HepG2 (cell line): ENCODE results near the gene FOSB. TPM values are rescaled to one million over a fixed set of nuclear protein-coding genes. Genes with fewer than 3 reads are reported as not detected.

ENCODE experiments used
- CREB1 ChIP-seq, 2 experiments: fragments of 450-650 bp in 1 of 2; IDR thresholded peaks; 2 replicates each; pipeline ENCODE4 v1.6.1; 2016 to 2017; ENCODE audit warnings: control low read depth in 1 of 2, mild to moderate bottlenecking in 1 of 2, missing compliant biosample characterization in 1 of 2, missing genetic modification characterization in 1 of 2
- FOSL2 ChIP-seq: sonication (generic); formaldehyde crosslinking; IDR thresholded peaks from 2 replicates; pipeline ENCODE4 v1.4.0; 2020; ENCODE audit warnings: missing genetic modification reagents
- GFI1 ChIP-seq: sonication (generic); formaldehyde crosslinking; IDR thresholded peaks from 2 replicates; pipeline ENCODE4 v1.5.0; 2020; ENCODE audit warnings: missing genetic modification reagents, mild to moderate bottlenecking, borderline replicate concordance
- HIVEP1 ChIP-seq: sonication (generic); formaldehyde crosslinking; IDR thresholded peaks from 2 replicates; pipeline ENCODE4 v1.4.0; 2020; ENCODE audit warnings: mild to moderate bottlenecking, missing genetic modification reagents
- NBN ChIP-seq: fragments of 450-650 bp; conservative IDR thresholded peaks from 2 replicates; pipeline ENCODE4 v1.6.1; 2017
- NFYC ChIP-seq: IDR thresholded peaks from 2 replicates; pipeline ENCODE4 v1.6.1; 2016; ENCODE audit warnings: missing genetic modification reagents, missing compliant biosample characterization
- NPAS2 ChIP-seq: sonication (generic); formaldehyde crosslinking; IDR thresholded peaks from 2 replicates; pipeline ENCODE4 v1.8.0; 2022; ENCODE audit warnings: mild to moderate bottlenecking, missing genetic modification reagents, borderline replicate concordance
- SIN3A ChIP-seq: IDR thresholded peaks from 2 replicates; pipeline ENCODE4 v1.6.1; 2011; ENCODE audit warnings: low read depth, mild to moderate bottlenecking, control low read depth, low read length, borderline replicate concordance
- ZNF138 ChIP-seq: sonication (generic); formaldehyde crosslinking; IDR thresholded peaks from 2 replicates; pipeline ENCODE4 v1.5.0; 2020; ENCODE audit warnings: mild to moderate bottlenecking, low read depth, missing genetic modification reagents
- ZNF546 ChIP-seq: sonication (generic); formaldehyde crosslinking; conservative IDR thresholded peaks from 2 replicates; pipeline ENCODE4 v1.8.1; 2023; ENCODE audit warnings: mild to moderate bottlenecking, missing genetic modification reagents
- ZNF550 ChIP-seq: sonication (generic); formaldehyde crosslinking; IDR thresholded peaks from 2 replicates; pipeline ENCODE4 v1.4.0; 2020; ENCODE audit warnings: mild to moderate bottlenecking, missing genetic modification reagents, borderline replicate concordance
- ZNF569 ChIP-seq: sonication (generic); formaldehyde crosslinking; IDR thresholded peaks from 2 replicates; pipeline ENCODE4 v1.5.0; 2020; ENCODE audit warnings: mild to moderate bottlenecking, missing genetic modification reagents, moderate library complexity, borderline replicate concordance
- ZNF572 ChIP-seq: sonication (generic); formaldehyde crosslinking; IDR thresholded peaks from 2 replicates; pipeline ENCODE4 v1.5.1; 2020; ENCODE audit warnings: mild to moderate bottlenecking, missing genetic modification reagents
- ZNF672 ChIP-seq: sonication (generic); formaldehyde crosslinking; IDR thresholded peaks from 2 replicates; pipeline ENCODE4 v1.8.1; 2022; ENCODE audit warnings: missing genetic modification reagents
- ZNF749 ChIP-seq: sonication (generic); formaldehyde crosslinking; IDR thresholded peaks from 2 replicates; pipeline ENCODE4 v1.8.0; 2022; ENCODE audit warnings: mild to moderate bottlenecking, missing genetic modification reagents, moderate library complexity, borderline replicate concordance
- ZNF878 ChIP-seq: sonication (generic); formaldehyde crosslinking; IDR thresholded peaks from 2 replicates; pipeline ENCODE4 v1.8.1; 2023; ENCODE audit warnings: mild to moderate bottlenecking, missing genetic modification reagents, moderate library complexity
- polyA plus RNA-seq, 8 experiments: library from polyadenylated mRNA; depleted of rRNA in 3 of 8; stranded (reverse) in 7 of 8; unstranded in 1 of 8; fragments of >200 nt; fragmentation: Illumina TruSeq in 4 of 8; extraction: Trizol in 4 of 8; gene quantifications; 2 replicates each; pipeline versions ENCODE4 v1.2.1 to v1.2.3, GENCODE V29; 2011 to 2016; ENCODE audit warnings: low read depth in 4 of 8, missing spikeins in 1 of 8, mixed read lengths in 1 of 8; ENCODE audit not compliant: insufficient read depth in 1 of 8
- total RNA-seq, 5 experiments: library from RNA; depleted of rRNA; stranded (reverse); fragments of >200 nt; fragmentation: Illumina TruSeq; extraction: Trizol; gene quantifications; 2 replicates each; pipeline ENCODE4 v1.2.3, GENCODE V29; 2016; ENCODE audit warnings: low read depth in 1 of 5
- TF ChIP-seq, protein P1 (sequence below): sonication (generic); formaldehyde crosslinking; IDR thresholded peaks from one replicate; pipeline ENCODE4 v1.5.1; 2020; ENCODE audit warnings: mild to moderate bottlenecking, missing genetic modification reagents; ENCODE audit errors: not compliant biosample characterization
- TF ChIP-seq, protein P2 (sequence below): sonication (generic); formaldehyde crosslinking; IDR thresholded peaks from 2 replicates; pipeline ENCODE4 v1.8.0; 2022; ENCODE audit warnings: mild to moderate bottlenecking, missing genetic modification reagents, moderate library complexity
- TF ChIP-seq, protein P3 (sequence below): sonication (generic); formaldehyde crosslinking; IDR thresholded peaks from 2 replicates; pipeline ENCODE4 v1.4.0; 2020; ENCODE audit warnings: mild to moderate bottlenecking, missing genetic modification reagents

FOSB gene
- total and polyA plus RNA-seq, 2 of the 13 experiments (the other 11 are each of a cell fraction or from before 2014, with no cell fraction given) = 2.8 to 6.0 TPM

DNA sequence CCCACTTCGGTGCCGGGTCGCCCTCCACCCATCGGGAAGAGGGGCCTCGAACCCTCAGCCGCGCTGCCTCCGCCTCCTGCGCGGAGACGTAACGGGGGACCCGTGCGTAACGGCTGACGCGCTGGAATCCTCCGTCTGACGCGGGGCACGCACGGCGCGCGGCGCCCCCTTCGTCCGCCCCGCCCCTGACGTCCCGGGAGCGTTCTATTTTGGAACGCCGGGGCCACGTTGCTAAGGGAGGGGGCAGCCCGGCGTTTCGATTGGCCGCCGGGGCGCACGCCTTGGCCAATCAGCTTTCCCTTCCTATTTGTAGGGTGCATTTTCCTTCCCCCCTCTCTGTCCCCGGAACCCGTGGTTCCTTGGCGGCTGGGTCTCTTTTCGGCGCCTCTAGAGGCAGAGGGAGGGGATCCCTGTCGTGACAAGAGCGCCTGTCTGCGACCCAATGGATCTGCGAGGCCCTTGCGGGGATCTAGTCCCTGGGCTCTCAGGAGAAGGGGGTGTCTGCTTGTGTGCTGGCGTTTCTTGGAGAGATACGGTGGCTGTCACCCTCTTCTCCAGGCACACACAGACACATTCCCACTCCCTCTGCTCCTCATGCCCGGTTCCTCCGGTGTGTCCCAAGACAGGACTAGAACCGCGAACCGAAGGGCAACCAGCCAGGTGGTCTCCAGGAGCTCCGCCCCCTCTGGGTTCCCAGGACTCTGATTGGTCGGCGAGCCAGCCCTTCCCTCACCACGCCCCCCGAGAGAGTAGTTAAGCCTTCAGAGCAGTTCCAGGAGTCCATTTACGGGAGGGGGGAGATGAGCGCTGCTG is 1.5 kb downstream of the FOSB start (continued):
- TF ChIP-seq, protein P1, sequence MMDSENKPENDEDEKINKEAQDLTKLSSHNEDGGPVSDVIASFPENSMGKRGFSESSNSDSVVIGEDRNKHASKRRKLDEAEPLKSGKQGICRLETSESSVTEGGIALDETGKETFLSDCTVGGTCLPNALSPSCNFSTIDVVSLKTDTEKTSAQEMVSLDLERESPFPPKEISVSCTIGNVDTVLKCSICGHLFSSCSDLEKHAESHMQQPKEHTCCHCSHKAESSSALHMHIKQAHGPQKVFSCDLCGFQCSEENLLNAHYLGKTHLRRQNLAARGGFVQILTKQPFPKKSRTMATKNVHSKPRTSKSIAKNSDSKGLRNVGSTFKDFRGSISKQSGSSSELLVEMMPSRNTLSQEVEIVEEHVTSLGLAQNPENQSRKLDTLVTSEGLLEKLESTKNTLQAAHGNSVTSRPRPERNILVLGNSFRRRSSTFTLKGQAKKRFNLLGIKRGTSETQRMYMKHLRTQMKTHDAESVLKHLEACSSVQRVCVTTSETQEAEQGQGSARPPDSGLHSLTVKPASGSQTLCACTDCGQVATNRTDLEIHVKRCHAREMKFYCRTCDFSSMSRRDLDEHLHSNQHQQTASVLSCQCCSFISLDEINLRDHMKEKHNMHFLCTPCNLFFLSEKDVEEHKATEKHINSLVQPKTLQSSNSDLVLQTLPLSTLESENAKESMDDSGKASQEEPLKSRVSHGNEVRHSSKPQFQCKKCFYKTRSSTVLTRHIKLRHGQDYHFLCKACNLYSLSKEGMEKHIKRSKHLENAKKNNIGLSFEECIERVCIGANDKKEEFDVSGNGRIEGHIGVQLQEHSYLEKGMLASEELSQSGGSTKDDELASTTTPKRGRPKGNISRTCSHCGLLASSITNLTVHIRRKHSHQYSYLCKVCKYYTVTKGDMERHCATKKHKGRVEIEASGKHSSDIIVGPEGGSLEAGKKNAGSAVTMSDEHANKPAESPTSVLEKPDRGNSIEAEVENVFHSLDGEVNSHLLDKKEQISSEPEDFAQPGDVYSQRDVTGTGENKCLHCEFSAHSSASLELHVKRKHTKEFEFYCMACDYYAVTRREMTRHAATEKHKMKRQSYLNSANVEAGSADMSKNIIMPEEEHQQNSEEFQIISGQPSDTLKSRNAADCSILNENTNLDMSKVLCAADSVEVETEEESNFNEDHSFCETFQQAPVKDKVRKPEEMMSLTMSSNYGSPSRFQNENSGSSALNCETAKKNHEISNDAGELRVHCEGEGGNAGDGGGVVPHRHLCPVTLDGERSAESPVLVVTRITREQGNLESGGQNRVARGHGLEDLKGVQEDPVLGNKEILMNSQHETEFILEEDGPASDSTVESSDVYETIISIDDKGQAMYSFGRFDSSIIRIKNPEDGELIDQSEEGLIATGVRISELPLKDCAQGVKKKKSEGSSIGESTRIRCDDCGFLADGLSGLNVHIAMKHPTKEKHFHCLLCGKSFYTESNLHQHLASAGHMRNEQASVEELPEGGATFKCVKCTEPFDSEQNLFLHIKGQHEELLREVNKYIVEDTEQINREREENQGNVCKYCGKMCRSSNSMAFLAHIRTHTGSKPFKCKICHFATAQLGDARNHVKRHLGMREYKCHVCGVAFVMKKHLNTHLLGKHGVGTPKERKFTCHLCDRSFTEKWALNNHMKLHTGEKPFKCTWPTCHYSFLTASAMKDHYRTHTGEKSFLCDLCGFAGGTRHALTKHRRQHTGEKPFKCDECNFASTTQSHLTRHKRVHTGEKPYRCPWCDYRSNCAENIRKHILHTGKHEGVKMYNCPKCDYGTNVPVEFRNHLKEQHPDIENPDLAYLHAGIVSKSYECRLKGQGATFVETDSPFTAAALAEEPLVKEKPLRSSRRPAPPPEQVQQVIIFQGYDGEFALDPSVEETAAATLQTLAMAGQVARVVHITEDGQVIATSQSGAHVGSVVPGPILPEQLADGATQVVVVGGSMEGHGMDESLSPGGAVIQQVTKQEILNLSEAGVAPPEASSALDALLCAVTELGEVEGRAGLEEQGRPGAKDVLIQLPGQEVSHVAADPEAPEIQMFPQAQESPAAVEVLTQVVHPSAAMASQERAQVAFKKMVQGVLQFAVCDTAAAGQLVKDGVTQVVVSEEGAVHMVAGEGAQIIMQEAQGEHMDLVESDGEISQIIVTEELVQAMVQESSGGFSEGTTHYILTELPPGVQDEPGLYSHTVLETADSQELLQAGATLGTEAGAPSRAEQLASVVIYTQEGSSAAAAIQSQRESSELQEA (CRISPR knock-in tag) = no peak
- peak; percentile 61 for TF ChIP-seq FOSL2 (CRISPR knock-in tag)
- TF ChIP-seq ZNF672 (CRISPR knock-in tag) = no peak
- no peak; the same call in 1 of the 2 replicates for TF ChIP-seq ZNF138 (CRISPR knock-in tag)
- peak; percentile 100 for TF ChIP-seq HIVEP1 (CRISPR knock-in tag)
- peak; percentile 88 for TF ChIP-seq NFYC (CRISPR knock-in tag)
- no peak for TF ChIP-seq ZNF550
- no peak; the same call in 1 of the 2 replicates for TF ChIP-seq ZNF572 (CRISPR knock-in tag)
- peak; percentile 78; the same call in 1 of the 2 replicates for TF ChIP-seq ZNF546 (CRISPR knock-in tag)
- no peak for TF ChIP-seq NPAS2 (CRISPR knock-in tag)
- TF ChIP-seq NBN = no peak
- no peak for TF ChIP-seq GFI1 (CRISPR knock-in tag)
- peak; percentile 75; the same call in 1 of the 2 replicates for TF ChIP-seq SIN3A
- TF ChIP-seq ZNF569 = no peak
- peak; percentile 69; the same call in 1 of the 2 replicates for TF ChIP-seq ZNF878 (CRISPR knock-in tag)
- TF ChIP-seq CREB1 (IDR thresholded peaks at IDR 0.05) = peak; percentile 91
- TF ChIP-seq CREB1 (CRISPR knock-in tag; IDR thresholded peaks at IDR 0.05) = peak; percentile 94
- TF ChIP-seq, protein P2, sequence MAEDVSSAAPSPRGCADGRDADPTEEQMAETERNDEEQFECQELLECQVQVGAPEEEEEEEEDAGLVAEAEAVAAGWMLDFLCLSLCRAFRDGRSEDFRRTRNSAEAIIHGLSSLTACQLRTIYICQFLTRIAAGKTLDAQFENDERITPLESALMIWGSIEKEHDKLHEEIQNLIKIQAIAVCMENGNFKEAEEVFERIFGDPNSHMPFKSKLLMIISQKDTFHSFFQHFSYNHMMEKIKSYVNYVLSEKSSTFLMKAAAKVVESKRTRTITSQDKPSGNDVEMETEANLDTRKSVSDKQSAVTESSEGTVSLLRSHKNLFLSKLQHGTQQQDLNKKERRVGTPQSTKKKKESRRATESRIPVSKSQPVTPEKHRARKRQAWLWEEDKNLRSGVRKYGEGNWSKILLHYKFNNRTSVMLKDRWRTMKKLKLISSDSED (CRISPR knock-in tag) = no peak
- TF ChIP-seq ZNF749 (CRISPR knock-in tag) = no peak; the same call in 1 of the 2 replicates
- TF ChIP-seq, protein P3, sequence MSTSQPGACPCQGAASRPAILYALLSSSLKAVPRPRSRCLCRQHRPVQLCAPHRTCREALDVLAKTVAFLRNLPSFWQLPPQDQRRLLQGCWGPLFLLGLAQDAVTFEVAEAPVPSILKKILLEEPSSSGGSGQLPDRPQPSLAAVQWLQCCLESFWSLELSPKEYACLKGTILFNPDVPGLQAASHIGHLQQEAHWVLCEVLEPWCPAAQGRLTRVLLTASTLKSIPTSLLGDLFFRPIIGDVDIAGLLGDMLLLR = no peak
